ENCODE data around the gene EYS.

Gene EYS

DNA sequence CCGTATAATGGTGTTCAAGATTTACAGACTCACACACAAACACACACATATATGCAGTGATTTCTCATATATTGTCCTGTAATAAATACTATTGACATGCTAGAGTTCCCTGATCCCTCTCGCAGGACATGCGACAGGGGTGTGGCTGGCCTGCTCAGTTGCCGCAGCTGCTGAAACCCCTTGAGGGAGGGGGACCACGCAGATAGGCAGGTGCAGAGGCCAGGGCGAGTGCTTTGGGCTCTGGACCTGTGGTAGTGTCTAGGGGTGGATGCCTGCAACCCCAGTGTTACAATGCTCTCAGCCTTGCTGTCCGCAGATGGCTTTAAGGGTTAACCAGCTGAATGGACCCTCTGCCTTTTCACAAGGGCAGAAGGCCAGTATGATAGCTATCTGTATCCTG, 706.2 kb downstream of the EYS start:
- TF ChIP-seq, protein P1, sequence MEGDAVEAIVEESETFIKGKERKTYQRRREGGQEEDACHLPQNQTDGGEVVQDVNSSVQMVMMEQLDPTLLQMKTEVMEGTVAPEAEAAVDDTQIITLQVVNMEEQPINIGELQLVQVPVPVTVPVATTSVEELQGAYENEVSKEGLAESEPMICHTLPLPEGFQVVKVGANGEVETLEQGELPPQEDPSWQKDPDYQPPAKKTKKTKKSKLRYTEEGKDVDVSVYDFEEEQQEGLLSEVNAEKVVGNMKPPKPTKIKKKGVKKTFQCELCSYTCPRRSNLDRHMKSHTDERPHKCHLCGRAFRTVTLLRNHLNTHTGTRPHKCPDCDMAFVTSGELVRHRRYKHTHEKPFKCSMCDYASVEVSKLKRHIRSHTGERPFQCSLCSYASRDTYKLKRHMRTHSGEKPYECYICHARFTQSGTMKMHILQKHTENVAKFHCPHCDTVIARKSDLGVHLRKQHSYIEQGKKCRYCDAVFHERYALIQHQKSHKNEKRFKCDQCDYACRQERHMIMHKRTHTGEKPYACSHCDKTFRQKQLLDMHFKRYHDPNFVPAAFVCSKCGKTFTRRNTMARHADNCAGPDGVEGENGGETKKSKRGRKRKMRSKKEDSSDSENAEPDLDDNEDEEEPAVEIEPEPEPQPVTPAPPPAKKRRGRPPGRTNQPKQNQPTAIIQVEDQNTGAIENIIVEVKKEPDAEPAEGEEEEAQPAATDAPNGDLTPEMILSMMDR (IDR thresholded peaks at IDR 0.05; ENCODE audit: control extremely low read depth, extremely low read depth, low read depth, missing control alignments) = no peak
- ChIA-PET CTCF (no interaction called here), POLR2A (no interaction called here)
- DNase-seq (ENCODE audit: extremely low spot score) = no peak

DNA sequence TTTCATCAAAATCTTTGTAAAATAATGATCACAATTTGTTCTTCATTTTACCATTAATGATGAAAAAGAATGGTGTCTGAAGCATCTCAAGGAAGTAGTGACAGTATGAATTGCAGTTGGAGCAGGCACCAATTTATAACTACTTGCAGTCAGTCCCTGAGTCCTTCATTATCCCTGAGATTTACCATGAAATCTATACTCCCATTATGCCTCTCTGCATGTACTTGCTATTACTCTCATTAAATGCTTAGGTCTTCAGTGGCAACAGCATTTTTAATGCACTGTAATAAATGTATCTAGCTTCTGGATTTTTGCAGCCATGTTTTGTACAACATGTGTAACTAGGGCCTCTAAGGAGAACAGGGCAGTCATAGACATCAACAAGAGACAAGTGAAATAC, 708.8 kb downstream of the EYS start:
- POLR2A ChIA-PET = no interaction called here
- TF ChIP-seq, protein P1 (IDR thresholded peaks at IDR 0.05; ENCODE audit: control extremely low read depth, extremely low read depth, low read depth, missing control alignments) = no peak
- CTCF ChIA-PET = no interaction called here
- no peak for DNase-seq (ENCODE audit: extremely low spot score)

DNA sequence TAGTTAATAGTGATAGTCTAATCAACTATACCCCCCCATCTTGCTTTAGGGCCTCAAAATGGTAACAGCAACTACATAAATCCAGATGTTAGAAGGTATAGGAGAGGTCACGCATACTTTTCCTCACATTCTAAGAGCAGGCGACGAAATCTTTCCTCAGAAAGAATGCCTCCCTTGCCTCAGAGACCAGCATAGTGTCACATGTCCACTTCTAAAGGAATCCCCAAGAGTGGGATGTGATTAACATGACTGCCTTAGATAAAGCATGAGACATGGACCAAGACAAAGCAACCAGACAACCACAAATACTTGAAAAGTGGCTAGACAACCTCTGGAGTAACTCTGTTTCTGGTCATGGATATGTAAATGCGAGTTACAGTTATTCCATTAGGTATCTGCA, 710.7 kb downstream of the EYS start:
- ChIA-PET POLR2A (no interaction called here), CTCF (no interaction called here)
- DNase-seq (ENCODE audit: extremely low spot score) = no peak
- TF ChIP-seq, protein P1 (IDR thresholded peaks at IDR 0.05; ENCODE audit: control extremely low read depth, extremely low read depth, low read depth, missing control alignments) = no peak

DNA sequence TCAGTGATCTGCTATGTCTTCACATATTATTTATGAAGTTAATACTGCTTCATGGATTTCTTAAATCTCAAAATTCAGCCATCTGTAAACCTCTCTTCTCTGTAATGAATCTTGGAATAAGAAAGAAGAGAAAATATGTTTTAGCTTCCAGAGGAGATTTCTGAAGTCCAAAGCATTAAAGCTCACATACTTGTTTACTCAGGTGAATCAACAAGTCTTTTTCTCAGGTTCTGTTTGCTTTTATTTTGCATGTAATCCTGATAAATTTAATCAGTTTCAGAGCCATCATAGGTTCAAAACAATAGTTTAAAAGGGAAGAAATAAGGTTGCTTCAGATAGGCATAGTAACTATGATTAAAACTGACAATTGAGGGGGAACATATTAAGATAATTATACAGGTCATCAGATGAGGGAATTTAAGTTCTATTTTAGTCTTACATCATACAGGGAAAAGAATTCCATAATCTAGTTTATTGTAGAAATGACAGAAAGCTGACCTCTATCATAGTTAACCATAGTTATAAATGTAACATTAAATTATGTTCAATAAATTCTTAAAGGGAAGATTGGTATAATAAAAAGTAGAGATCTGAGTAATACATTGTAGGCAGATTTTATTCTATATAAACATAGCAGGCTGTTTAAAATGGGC, 716.2 kb downstream of the EYS start:
- POLR2A ChIA-PET = no interaction called here
- DNase-seq (ENCODE audit: extremely low spot score) = no peak
- CTCF ChIA-PET = interaction anchor here (1.7 to 1.9 kb wide), 2 partner anchors 12 to 14 kb away, joined by 4 to 5 read pairs; no protein-coding TSS in a partner anchor
- TF ChIP-seq, protein P1 (IDR thresholded peaks at IDR 0.05; ENCODE audit: control extremely low read depth, extremely low read depth, low read depth, missing control alignments) = no peak

DNA sequence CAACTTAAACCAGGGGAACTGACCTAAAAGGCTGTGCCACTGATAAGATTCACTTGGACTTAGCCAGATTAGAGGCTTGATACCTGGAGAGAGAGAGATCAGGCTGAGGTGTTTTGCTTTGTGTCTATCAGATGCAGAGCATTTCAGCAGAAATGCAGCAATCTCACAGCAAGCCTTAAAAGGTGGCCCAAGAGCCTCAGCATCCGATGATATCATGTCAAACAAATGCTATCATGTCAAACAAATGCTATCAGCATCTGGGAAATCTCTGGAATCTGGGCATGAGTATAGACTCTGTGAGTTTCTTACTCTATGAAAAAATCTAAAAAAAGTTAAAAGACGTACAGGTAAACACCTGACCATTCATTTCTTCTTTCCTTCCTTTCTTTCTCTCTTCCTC, 718.9 kb downstream of the EYS start:
- POLR2A ChIA-PET = no interaction called here
- CTCF ChIA-PET = no interaction called here
- TF ChIP-seq, protein P1 (IDR thresholded peaks at IDR 0.05; ENCODE audit: control extremely low read depth, extremely low read depth, low read depth, missing control alignments) = no peak

DNA sequence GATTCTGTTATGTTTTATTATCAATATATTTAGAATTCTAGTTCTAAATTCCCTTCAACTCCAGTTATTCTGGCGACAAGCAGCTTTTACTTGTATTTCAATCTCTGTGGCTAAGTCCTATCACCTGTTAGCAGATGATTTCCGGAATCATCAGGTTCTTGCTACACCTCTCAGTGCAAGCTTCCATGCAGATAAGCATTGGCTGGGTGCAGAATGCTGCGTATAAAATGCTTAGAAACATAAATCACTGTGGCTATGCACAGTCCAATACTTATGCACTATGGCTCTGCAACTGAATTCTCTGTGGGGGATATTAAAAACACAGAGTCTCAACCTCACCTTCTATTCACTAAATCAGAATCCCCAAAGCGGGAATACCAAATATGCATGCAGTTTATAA, 720.0 kb downstream of the EYS start:
- CTCF ChIA-PET = no interaction called here
- DNase-seq (ENCODE audit: extremely low spot score) = no peak
- POLR2A ChIA-PET = no interaction called here
- TF ChIP-seq, protein P1 (IDR thresholded peaks at IDR 0.05; ENCODE audit: control extremely low read depth, extremely low read depth, low read depth, missing control alignments) = no peak

More for the DNA sequence above, 718.9 kb downstream of the EYS start:
- no peak for DNase-seq (ENCODE audit: extremely low spot score)

Data from GM10248 (cell line).